C4-2B (cell line): ENCODE measurements around the gene PDZD2.

ENCODE experiments used
- ZFX ChIP-seq: fragments of 450-650 bp; IDR thresholded peaks from 2 replicates; pipeline ENCODE4 v1.6.1; 2017
- TF ChIP-seq, protein P1 (sequence below): fragments of 450-650 bp; conservative IDR thresholded peaks from 2 replicates; pipeline ENCODE4 v1.5.1; 2017; ENCODE audit warnings: mild to moderate bottlenecking

DNA sequence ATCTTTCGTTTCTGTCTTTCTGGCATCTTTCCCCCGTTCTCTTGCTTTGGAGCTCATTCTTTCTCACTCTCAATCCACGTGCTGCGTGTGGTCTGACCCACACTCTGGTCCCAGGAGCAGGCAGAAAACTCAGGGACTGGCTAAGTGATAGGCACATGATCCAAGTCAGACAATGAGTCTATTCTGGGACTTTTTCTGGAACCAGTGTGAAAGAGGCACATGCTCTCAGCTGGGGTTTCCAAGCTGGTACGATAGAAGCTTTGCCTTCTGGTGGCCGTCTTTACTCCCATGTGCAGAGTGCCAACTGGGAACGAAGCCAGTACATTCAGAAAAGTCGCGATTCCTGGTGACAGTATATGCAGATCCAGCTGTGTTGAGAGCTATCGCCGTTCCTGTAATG lies 94.4 kb downstream of the PDZD2 start:
- TF ChIP-seq, protein P1, sequence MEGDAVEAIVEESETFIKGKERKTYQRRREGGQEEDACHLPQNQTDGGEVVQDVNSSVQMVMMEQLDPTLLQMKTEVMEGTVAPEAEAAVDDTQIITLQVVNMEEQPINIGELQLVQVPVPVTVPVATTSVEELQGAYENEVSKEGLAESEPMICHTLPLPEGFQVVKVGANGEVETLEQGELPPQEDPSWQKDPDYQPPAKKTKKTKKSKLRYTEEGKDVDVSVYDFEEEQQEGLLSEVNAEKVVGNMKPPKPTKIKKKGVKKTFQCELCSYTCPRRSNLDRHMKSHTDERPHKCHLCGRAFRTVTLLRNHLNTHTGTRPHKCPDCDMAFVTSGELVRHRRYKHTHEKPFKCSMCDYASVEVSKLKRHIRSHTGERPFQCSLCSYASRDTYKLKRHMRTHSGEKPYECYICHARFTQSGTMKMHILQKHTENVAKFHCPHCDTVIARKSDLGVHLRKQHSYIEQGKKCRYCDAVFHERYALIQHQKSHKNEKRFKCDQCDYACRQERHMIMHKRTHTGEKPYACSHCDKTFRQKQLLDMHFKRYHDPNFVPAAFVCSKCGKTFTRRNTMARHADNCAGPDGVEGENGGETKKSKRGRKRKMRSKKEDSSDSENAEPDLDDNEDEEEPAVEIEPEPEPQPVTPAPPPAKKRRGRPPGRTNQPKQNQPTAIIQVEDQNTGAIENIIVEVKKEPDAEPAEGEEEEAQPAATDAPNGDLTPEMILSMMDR: no peak
- no peak for TF ChIP-seq ZFX
